HL-60/S4 treated with phorbol 12-myristate 13-acetate at 8.2 ng/mL for 4 days and 3 days (cell line): ENCODE results near the gene ATP6V1A.

Experiments used
- in situ Hi-C: fragments of 300-500 bp; cut with MboI; formaldehyde crosslinking; loops from 2 replicates; pipeline ENCODE4 v1.15.0; 2022; ENCODE audit warnings: low sequenced_read_pairs

Gene ATP6V1A

DNA sequence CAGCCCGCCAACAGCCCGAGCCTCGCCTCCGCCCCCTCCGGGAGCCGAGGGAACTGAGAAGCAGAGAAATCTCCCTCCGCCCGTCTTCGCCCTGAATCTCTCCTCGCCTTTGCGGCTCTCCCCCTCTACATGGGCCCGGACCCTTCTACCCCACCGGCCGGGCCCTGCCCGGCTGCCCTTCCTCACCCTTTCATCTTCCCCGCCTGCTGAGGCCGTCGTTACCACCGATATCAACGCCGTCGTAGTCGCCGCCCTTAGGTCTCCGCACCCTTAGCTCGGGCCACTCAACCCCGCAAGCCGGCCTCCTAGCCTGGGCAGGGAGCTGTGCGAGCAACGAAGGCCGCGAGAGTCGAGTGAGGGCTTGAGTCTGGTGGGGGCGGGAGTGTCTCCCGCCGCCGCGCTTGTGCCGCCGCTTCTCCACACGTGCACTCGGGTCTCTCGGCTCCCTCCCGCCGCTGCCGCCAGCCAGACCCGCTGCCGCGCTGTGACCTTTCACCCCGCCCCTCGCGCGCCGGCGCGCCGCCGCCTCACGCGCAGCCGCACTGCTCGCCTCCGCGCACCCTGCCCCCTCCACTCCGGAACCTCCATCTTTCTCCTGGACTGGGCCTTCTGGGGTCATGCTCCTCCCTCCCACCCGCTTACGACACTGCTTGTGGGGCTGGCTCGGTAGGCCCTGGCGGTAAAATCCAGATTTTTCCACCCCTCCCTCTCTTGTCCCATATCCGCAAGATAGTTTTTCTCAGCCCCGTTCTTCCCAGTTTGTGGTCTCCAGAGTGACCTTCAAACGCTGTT lies 883 bp upstream of the ATP6V1A start, which contains the start of gene NAA50:
Gene NAA50, minus strand, starts transcription at position 494 of the 792 bp plus-strand sequence. Its CDS starts 300 bp downstream, at position 194.
- in situ Hi-C loops = no loop called here

- in situ Hi-C loops = no loop called here
These were observed 630 bp downstream of the ATP6V1A start for GRCh38 chr3:113747283-113748046.

DNA sequence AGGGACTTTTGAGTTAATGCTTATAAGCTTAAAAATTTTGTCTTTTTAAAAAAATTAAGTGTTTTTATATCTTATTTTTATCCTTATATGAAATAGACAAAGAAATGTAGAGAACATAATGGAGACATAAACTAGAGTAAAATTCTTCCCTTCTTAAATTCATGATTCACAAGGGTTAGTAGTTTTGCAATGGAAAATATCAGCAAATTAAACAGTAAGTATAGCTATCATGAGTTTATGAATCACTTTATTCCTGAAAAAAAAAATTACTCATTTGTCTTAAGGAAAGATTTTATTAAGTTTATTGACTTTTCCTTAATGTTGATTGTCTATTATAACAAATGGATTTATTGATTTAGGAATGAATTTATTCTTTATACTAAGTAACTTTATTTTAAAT lies 4.3 kb downstream of the ATP6V1A start:
- in situ Hi-C loops = no loop called here

GRCh38 chr3:113753376-113753985 lies 6.6 kb downstream of the ATP6V1A start:
- in situ Hi-C loops = no loop called here

GRCh38 chr3:113754494-113755159 lies 7.8 kb downstream of the ATP6V1A start:
- in situ Hi-C loops = no loop called here

DNA sequence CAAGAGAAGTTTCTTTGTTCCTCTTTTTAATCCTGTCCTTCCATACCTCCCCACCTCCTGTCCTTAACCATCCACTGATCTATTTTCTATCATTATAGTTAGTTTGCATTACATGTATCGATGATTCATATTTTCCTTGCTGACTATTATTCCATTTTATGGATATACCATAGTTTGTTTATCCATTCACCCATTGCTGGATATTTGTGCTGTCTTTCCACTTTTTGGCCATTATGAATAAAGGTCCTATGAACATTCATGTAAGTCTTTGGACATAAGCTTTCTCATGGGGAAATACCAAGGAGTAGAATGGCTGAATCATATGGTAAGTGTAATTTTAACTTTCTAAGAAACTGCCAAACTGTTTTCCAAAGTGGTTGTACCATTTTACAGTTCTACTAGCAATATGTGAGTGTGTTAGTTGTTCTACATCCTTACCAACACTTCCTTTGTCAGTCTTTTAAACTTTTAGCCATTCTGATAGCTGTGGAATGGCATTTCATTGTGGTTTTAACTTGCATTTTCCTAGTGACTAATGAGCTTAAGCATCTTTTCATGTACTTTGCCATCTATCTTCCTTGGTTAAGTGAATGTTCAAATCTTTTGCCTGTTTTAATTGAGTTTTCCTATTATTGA lies 11.7 kb downstream of the ATP6V1A start:
- in situ Hi-C loops = no loop called here

DNA sequence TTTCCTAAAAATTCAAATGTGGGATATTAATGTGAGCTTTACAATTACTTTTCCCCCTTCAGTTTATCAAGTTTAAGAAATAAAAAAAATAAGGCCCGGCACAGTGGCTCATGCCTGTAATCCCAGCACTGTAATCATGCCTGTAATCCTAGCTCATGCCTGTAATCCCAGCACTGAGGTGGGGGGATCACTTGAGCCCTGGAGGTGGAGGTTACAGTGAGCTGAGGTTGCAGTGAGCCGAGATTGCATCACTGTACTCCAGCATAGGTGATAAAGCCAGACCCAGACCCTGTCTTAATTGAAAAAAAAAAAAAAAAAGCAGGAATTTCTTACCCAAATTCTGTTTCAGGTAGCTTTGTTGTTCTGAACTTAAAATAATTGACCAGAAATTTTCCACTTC lies 17.9 kb downstream of the ATP6V1A start:
- in situ Hi-C loops = no loop called here

- in situ Hi-C loops = no loop called here
These were observed 22.7 kb downstream of the ATP6V1A start for GRCh38 chr3:113769551-113769950.

GRCh38 chr3:113771993-113772392 lies 25.2 kb downstream of the ATP6V1A start:
- in situ Hi-C loops = no loop called here

DNA sequence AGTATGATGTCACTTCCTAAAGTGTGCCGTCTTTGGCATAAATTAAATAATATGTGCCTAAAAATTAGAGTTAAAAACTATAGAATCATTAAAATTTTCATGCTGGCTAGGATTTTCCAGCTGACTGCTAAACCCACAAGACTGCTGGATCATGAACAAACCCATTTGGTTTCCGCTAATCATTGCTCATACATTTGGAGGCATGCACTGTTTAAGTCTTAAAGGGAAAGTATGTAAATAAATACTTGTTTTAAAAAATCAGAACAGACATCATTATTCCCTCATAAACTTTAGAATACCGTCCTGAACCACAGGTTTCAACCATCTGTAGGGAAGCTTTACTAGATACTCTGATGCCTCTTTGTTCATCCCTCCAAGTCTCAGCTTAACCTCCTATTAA lies 26.5 kb downstream of the ATP6V1A start:
- in situ Hi-C loops = no loop called here

DNA sequence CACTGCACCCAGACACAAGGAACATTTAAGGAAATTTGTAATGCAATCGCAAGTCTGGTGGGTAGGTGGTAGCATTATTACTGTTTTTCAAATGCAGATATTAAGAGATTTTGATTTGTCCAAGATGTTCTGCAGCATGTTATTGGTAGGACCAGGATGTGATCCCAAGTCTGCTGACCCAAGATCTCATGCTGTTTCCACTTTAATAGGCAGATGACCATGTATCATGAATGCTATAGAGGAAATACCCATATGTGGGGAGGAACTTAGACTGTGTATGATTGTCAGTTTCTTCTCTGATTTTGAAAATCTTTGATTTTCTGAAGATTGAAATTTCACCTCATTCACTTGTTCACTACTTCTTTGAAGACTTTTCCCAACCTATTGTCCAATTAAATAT lies 28.7 kb downstream of the ATP6V1A start:
- in situ Hi-C loops = no loop called here

DNA sequence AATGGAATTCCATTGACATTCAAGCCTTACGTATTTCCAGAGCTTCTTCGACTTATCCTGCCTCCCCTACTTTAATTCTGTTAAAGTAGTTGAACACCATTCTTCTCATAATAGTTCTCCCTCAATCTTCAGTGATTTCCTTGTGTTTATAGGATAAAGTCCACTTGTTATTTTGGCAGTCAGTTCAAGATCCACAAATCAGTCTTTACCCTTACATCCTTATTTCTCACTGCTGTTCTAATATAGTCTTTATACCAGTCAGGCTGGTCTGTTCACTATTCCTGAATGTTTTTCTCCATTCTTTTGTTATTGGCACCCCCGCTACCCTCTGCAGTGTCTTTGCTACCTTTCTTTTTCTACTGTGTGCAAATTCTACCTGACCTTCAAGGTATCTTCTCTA lies 29.7 kb downstream of the ATP6V1A start:
- in situ Hi-C loops = no loop called here

- in situ Hi-C loops = no loop called here
These were observed 36.6 kb downstream of the ATP6V1A start for GRCh38 chr3:113783463-113783862.

GRCh38 chr3:113783980-113784379 lies 37.1 kb downstream of the ATP6V1A start:
- in situ Hi-C loops = no loop called here

- in situ Hi-C loops = no loop called here
These were observed 44.5 kb downstream of the ATP6V1A start for GRCh38 chr3:113791381-113791780.

GRCh38 chr3:113794526-113794925 lies 47.7 kb downstream of the ATP6V1A start:
- in situ Hi-C loops = no loop called here

- in situ Hi-C loops = no loop called here
These were observed 48.9 kb downstream of the ATP6V1A start for GRCh38 chr3:113795693-113796092.

GRCh38 chr3:113802795-113803455 lies 56.1 kb downstream of the ATP6V1A start:
- in situ Hi-C loops = no loop called here

DNA sequence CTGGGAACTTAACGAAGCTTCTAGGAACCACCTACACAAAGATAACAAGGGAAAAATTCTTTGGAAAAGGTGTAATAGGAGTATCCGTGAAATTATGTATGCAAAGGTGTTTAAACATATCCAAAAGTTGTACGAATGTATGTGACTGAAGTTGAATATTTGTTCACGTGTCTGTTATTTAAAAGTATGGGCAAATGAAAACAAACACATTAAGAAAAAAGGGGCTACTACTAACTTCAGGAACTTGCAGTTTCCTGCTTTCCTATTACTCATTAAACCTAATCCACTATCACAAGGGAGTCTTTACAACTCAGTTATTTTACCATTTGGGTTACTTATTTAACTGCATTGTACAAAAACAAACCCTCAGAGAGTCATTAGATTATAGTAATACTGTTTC lies 57.8 kb downstream of the ATP6V1A start:
- in situ Hi-C loops = no loop called here

GRCh38 chr3:113805249-113805648 lies 58.4 kb downstream of the ATP6V1A start:
- in situ Hi-C loops = no loop called here
